GM12878 (cell line): ENCODE results near the gene AHNAK2. TPM values are rescaled to one million over a fixed set of nuclear protein-coding genes. Genes with fewer than 3 reads are reported as not detected.
"Not testable (repeated sequence)": the region's sequence is repeated elsewhere in the genome, so short reads cannot be mapped to it uniquely, and the experiment has no call there.

Experiments used
- ATAC-seq: fragments of 200-7000 bp; cut with Tn5 transposase; 3 replicates; pipeline ENCODE4 v1.9.1; 2020; ENCODE audit warnings: mild to moderate bottlenecking, moderate library complexity
- BruUV-seq: library from RNA; stranded (reverse); fragments of 400-500 nt; replicated peaks from 2 replicates; lab custom pipeline; 2021; lab: Mats Ljungman, UMichigan
- CTCF ChIA-PET: fragments of 300-600 bp; sonication (Branson Sonifier 250); formaldehyde crosslinking; extraction: SDS; loops from one replicate; lab custom pipeline; 2021; ENCODE audit warnings: inconsistent platforms; lab: Yijun Ruan, JAX
- POLR2A ChIA-PET: fragments of 350-600 bp; formaldehyde crosslinking; extraction: SDS; loops from one replicate; lab custom pipeline; 2021; ENCODE audit warnings: inconsistent platforms; lab: Charles Lee
- RAD21 ChIA-PET: fragments of 300-600 bp; sonication (Branson Sonifier 250); formaldehyde crosslinking; loops from one replicate; lab custom pipeline; 2023; ENCODE audit warnings: antibody characterized with exemption; ENCODE audit not compliant: unreplicated experiment; lab: Charles Lee
- SMC1A ChIA-PET: fragments of 300-600 bp; sonication (Branson Sonifier 250); formaldehyde crosslinking; loops from one replicate; lab custom pipeline; 2023; ENCODE audit not compliant: unreplicated experiment, uncharacterized antibody; lab: Charles Lee
- DNase-seq: peaks from one replicate; pipeline ENCODE4 v3.0.0-alpha.2; 2011; ENCODE audit warnings: low read depth, low spot score
- FAIRE-seq: peaks from 3 replicates; lab custom pipeline; 2011; peaks lifted over from hg19 to GRCh38; lab: Jason Lieb, UNC
- H2AFZ ChIP-seq: 2 replicates; pipeline ENCODE4 v1.6.0; 2011; ENCODE audit warnings: low read depth, low read length, control low read depth; ENCODE audit not compliant: control insufficient read depth
- H3K27ac ChIP-seq: 2 replicates; pipeline ENCODE4 v1.5.1; 2011; ENCODE audit warnings: control low read depth; ENCODE audit not compliant: control insufficient read depth, insufficient read depth
- H3K27me3 ChIP-seq, 2 experiments: replicated peaks in 1 of 2; 2 replicates each; pipeline versions ENCODE4 v1.6.0 to v1.6.1; 2011; ENCODE audit warnings: low read length in 1 of 2; ENCODE audit not compliant: control insufficient read depth in 2 of 2, insufficient read depth in 2 of 2
- H3K36me3 ChIP-seq, 2 experiments: 2 replicates each; pipeline ENCODE4 v1.5.1; 2011; ENCODE audit warnings: low read length in 1 of 2; ENCODE audit not compliant: control insufficient read depth in 2 of 2, insufficient read depth in 2 of 2
- H3K4me1 ChIP-seq: 2 replicates; pipeline ENCODE4 v1.6.1; 2011; ENCODE audit warnings: mild to moderate bottlenecking, low read length, moderate library complexity, mixed read lengths; ENCODE audit not compliant: control insufficient read depth, insufficient read depth
- H3K4me2 ChIP-seq: 2 replicates; pipeline ENCODE4 v1.6.0; 2011; ENCODE audit warnings: control low read depth; ENCODE audit not compliant: control insufficient read depth, insufficient read depth
- H3K4me3 ChIP-seq: fragments of 200-600 bp; sonication (generic); 2 replicates; pipeline ENCODE4 v1.5.1; 2016
- H3K79me2 ChIP-seq: 2 replicates; pipeline ENCODE4 v1.6.0; 2011; ENCODE audit warnings: low read length; ENCODE audit not compliant: control insufficient read depth, insufficient read depth
- H3K9ac ChIP-seq: 2 replicates; pipeline ENCODE4 v1.8.0; 2011; ENCODE audit warnings: low read length, control low read depth, mixed read lengths; ENCODE audit not compliant: control insufficient read depth, insufficient read depth
- H3K9me3 ChIP-seq: replicated peaks from 3 replicates; pipeline ENCODE4 v1.5.1; 2011; ENCODE audit warnings: mild to moderate bottlenecking, low read length; ENCODE audit not compliant: control insufficient read depth, insufficient read depth
- H4K20me1 ChIP-seq: 2 replicates; pipeline ENCODE4 v1.6.0; 2011; ENCODE audit not compliant: control insufficient read depth, insufficient read depth
- ATF3 ChIP-seq: IDR thresholded peaks from 2 replicates; pipeline ENCODE4 v1.6.1; 2011; ENCODE audit warnings: low read depth, mild to moderate bottlenecking, low read length, moderate library complexity, borderline replicate concordance; ENCODE audit errors: extremely low read depth
- CREB1 ChIP-seq: IDR thresholded peaks from 2 replicates; pipeline ENCODE4 v1.6.1; 2012; ENCODE audit warnings: low read depth, mild to moderate bottlenecking, inconsistent platforms
- EGR1 ChIP-seq, 2 experiments: IDR thresholded peaks; 1 replicate in 1 of 2; 2 replicates in 1 of 2; pipeline ENCODE4 v1.6.1; 2011 to 2012; ENCODE audit warnings: low read depth in 2 of 2, low read length in 2 of 2, borderline replicate concordance in 1 of 2, mild to moderate bottlenecking in 1 of 2, moderate library complexity in 1 of 2
- IKZF2 ChIP-seq, 2 experiments: fragments of 450-650 bp; IDR thresholded peaks; 2 replicates each; pipeline ENCODE4 v1.6.1; 2017; ENCODE audit warnings: mild to moderate bottlenecking in 2 of 2, moderate library complexity in 2 of 2
- NRF1 ChIP-seq: conservative IDR thresholded peaks from 2 replicates; pipeline ENCODE4 v1.6.1; 2011; ENCODE audit warnings: mild to moderate bottlenecking, low read depth, low read length, improper control_type of control experiment
- PAX5 ChIP-seq: IDR thresholded peaks from 2 replicates; pipeline ENCODE4 v1.6.1; 2011; ENCODE audit warnings: low read depth, low read length, borderline replicate concordance
- SUPT20H ChIP-seq: IDR thresholded peaks from 2 replicates; pipeline ENCODE4 v1.6.1; 2011; ENCODE audit warnings: low read depth, mild to moderate bottlenecking, low read length, moderate library complexity, borderline replicate concordance; ENCODE audit not compliant: control insufficient read depth
- TCF12 ChIP-seq: IDR thresholded peaks from 2 replicates; pipeline ENCODE4 v1.6.1; 2011; ENCODE audit warnings: low read depth, mild to moderate bottlenecking, low read length
- TCF7 ChIP-seq: IDR thresholded peaks from 2 replicates; pipeline ENCODE4 v1.6.1; 2014; ENCODE audit warnings: antibody characterized with exemption, borderline replicate concordance
- ZNF217 ChIP-seq: fragments of 450-650 bp; IDR thresholded peaks from 2 replicates; pipeline ENCODE4 v1.6.1; 2017; ENCODE audit warnings: antibody characterized with exemption, mild to moderate bottlenecking
- ZNF592 ChIP-seq: fragments of 450-650 bp; IDR thresholded peaks from 2 replicates; pipeline ENCODE4 v1.6.1; 2017; ENCODE audit warnings: mild to moderate bottlenecking, moderate library complexity
- ZNF622 ChIP-seq: fragments of 450-650 bp; IDR thresholded peaks from 2 replicates; pipeline ENCODE4 v1.6.1; 2017; ENCODE audit warnings: mild to moderate bottlenecking, inconsistent platforms
- ZZZ3 ChIP-seq: IDR thresholded peaks from 2 replicates; pipeline ENCODE4 v1.6.1; 2011; ENCODE audit warnings: low read depth; ENCODE audit not compliant: control insufficient read depth, insufficient read length
- WGBS: methylation state at CpG from one replicate; pipeline ENCODE4 v1.1.6; 2016; ENCODE audit warnings: low lambda C conversion rate; ENCODE audit not compliant: insufficient replicate concordance, insufficient coverage; ENCODE audit errors: missing lambda C conversion rate; 5-methylcytosine and 5-hydroxymethylcytosine counted together
- in situ Hi-C: fragments of 300-500 bp; cut with MboI; formaldehyde crosslinking; loops from 9 replicates; pipeline ENCODE4 v1.14.3; 2018; ENCODE audit warnings: mixed read lengths
- intact Hi-C: fragments of 100-400 bp; cut with micrococcal nuclease; formaldehyde crosslinking; loops from one replicate; pipeline ENCODE4 v1.14.2; 2022; ENCODE audit not compliant: unreplicated experiment
- polyA plus RNA-seq, 11 experiments: library from polyadenylated mRNA; depleted of rRNA in 4 of 11; unstranded in 6 of 11; stranded (reverse) in 5 of 11; fragments of >200 nt; fragmentation: Nextera tagmentation in 4 of 11; fragmentation: Illumina TruSeq in 1 of 11; extraction: Ambion mirVana in 4 of 11; extraction: Trizol in 1 of 11; gene quantifications; 1 replicate in 1 of 11; 2 replicates in 10 of 11; pipeline versions ENCODE4 v1.2.1 to v1.2.3, GENCODE V29; 2011 to 2016; ENCODE audit warnings: inconsistent platforms in 2 of 11, missing spikeins in 2 of 11, low read depth in 1 of 11
- total RNA-seq, 4 experiments: library from RNA; depleted of rRNA in 3 of 4; stranded (reverse); fragments of >200 nt in 3 of 4; fragmentation: Illumina TruSeq in 1 of 4; extraction: Trizol in 1 of 4; gene quantifications; 2 replicates each; pipeline versions ENCODE4 v1.2.1 to v1.2.3, GENCODE V29; 2013 to 2021

The AHNAK2 gene
- total and polyA plus RNA-seq, 10 of the 15 experiments (the other 5 are each of a cell fraction or from before 2014, with no cell fraction given): 0.03 to 0.10 TPM; not detected in 8

- TF ChIP-seq ZNF217: no peak
- TF ChIP-seq, all 136 proteins: peak for 0
These were observed 66.1 kb downstream of the AHNAK2 start (continued) for GRCh38 chr14:104912053-104912452.

DNA sequence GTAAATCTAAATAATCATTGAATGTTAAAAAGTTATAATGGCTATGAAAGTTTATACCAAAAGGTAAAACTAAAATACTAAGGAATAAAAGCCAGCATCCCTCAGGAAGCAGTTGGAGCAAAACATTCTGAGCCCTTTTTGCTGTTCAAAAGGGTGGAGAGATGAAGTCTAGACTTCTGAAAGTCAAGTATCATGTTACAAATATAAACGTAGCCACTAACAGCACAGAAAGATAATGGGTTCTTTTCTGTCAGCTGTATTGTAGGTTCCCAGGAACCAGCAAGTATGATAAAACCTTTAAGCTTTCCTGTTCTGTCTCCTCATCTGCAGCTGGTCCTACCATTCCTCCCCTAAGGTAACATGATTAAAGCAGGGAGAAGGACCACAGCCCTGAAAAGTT is 69.9 kb downstream of the AHNAK2 start:
- H3K4me1 ChIP-seq: peaks cover 6% of the 10 kb centered on the region; the same call in 1 of the 2 replicates
- FAIRE-seq: no peak
- in situ Hi-C loops (no loop called here), intact Hi-C loops (no loop called here)
- no peak overlapping the region for H3K9ac ChIP-seq
- no peak overlapping the region for H3K4me3 ChIP-seq
- H3K36me3 ChIP-seq: no peaks in the 10 kb centered on the region
- H3K79me2 ChIP-seq: no peaks in the 10 kb centered on the region
- no peak overlapping the region for H3K27ac ChIP-seq
- no peak overlapping the region for H3K4me2 ChIP-seq
- ChIA-PET SMC1A (interaction anchor here (0.9 to 1.3 kb wide), 2 partner anchors 66 to 142 kb away, joined by 3 read pairs; no protein-coding TSS in a partner anchor), CTCF (no interaction called here), RAD21 (no interaction called here), POLR2A (no interaction called here)
- H4K20me1 ChIP-seq: no peaks in the 10 kb centered on the region
- H3K9me3 ChIP-seq: peaks cover 23% of the 10 kb centered on the region
- no peak for ATAC-seq
- H3K27me3 ChIP-seq: peaks cover 0 to 3% of the 10 kb centered on the region in 2 experiments; a peak in 2 of 4 replicates
- WGBS: 0% methylated on average over 1 of the region's 1 CpG
- TF ChIP-seq ZZZ3 (no peak), ZNF592 (no peak), TCF12 (no peak), PAX5 (no peak), IKZF2 (IDR thresholded peaks at IDR 0.05) (no peak), TCF7 (no peak), NRF1 (no peak), EGR1 (IDR thresholded peaks at IDR 0.05; ENCODE audit: borderline replicate concordance in 1 of 2, low read depth in 2 of 2, low read length in 2 of 2) (no peak), ZNF622 (no peak), CREB1 (no peak), ATF3 (no peak), SUPT20H (no peak)
- DNase-seq: no peak
- H2AFZ ChIP-seq: no peak overlapping the region
- no TSS peak for BruUV-seq

DNA sequence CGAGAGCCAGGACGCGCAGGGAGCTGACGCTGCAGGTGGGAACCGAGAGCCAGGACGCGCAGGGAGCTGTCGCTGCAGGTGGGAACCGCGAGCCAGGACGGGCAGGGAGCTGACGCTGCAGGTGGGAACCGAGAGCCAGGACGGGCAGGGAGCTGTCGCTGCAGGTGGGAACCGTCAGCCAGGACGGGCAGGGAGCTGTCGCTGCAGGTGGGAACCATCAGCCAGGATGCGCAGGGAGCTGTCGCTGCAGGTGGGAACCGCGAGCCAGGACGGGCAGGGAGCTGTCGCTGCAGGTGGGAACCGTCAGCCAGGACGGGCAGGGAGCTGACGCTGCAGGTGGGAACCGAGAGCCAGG is 72.6 kb downstream of the AHNAK2 start:
- H3K79me2 ChIP-seq, H3K9ac ChIP-seq, FAIRE-seq, H2AFZ ChIP-seq, SMC1A ChIA-PET, RAD21 ChIA-PET, ATAC-seq, H3K27ac ChIP-seq, H3K27me3 ChIP-seq, CTCF ChIA-PET, H3K4me2 ChIP-seq, POLR2A ChIA-PET, intact Hi-C loops, in situ Hi-C loops, DNase-seq, H3K36me3 ChIP-seq, H4K20me1 ChIP-seq, H3K4me1 ChIP-seq, H3K4me3 ChIP-seq, BruUV-seq: not testable (repeated sequence)
- WGBS: 75% methylated on average over 21 of the region's 28 CpGs
- peaks cover 21% of the 10 kb centered on the region for H3K9me3 ChIP-seq
